Right atrium auricular region (tissue), 2 donors: ENCODE measurements around the gene GTF2H1. TPM values are rescaled to one million over a fixed set of nuclear protein-coding genes. Genes with fewer than 3 reads are reported as not detected.

Experiments used
- DNase-seq: peaks from one replicate; pipeline ENCODE4 v3.0.0-alpha.2; 2019; ENCODE audit warnings: low spot score
- H3K27ac ChIP-seq, 2 donors: fragments of 200-600 bp; sonication (generic); 1 replicate in 1 of 2; 2 replicates in 1 of 2; pipeline ENCODE4 v1.5.1; 2016 to 2019
- H3K27me3 ChIP-seq, 2 donors: fragments of 200-600 bp; sonication (generic); one replicate each; pipeline versions ENCODE4 v1.5.1 to v1.6.0; 2017 to 2019
- H3K36me3 ChIP-seq: fragments of 200-600 bp; sonication (generic); one replicate; pipeline ENCODE4 v1.5.1; 2016
- H3K4me1 ChIP-seq, 2 donors: fragments of 200-600 bp; sonication (generic); one replicate each; pipeline versions ENCODE4 v1.5.1 to v1.6.0; 2017 to 2019
- H3K4me3 ChIP-seq, 2 donors: fragments of 200-600 bp; sonication (generic); 1 replicate in 1 of 2; 2 replicates in 1 of 2; pipeline ENCODE4 v1.5.1; 2017 to 2019; ENCODE audit warnings: mild to moderate bottlenecking in 1 of 2, moderate library complexity in 1 of 2
- H3K9me3 ChIP-seq, 2 donors: fragments of 200-600 bp; sonication (generic); one replicate each; pipeline ENCODE4 v1.5.1; 2019
- CTCF ChIP-seq, 2 donors: fragments of 200-600 bp; sonication (generic); IDR thresholded peaks; one replicate each; pipeline ENCODE4 v1.5.1; 2019; ENCODE audit warnings: antibody characterized with exemption in 2 of 2
- total RNA-seq, 2 donors: library from RNA; depleted of rRNA; stranded (reverse); fragments of >200 nt; gene quantifications; one replicate each; pipeline ENCODE4 v1.1.0, GENCODE V29; 2016

Gene GTF2H1
- 10 to 100 TPM; 19.5 to 23.8 TPM for total RNA-seq

GRCh38 chr11:18321969-18322711, at the start of gene GTF2H1, which contains the start of gene HPS5:
Gene GTF2H1 (plus strand): TSS chr11:18322567. CDS start chr11:18333075, 10,508 bp downstream.
Gene HPS5 (minus strand): TSS chr11:18322140. CDS start chr11:18317858, 4,282 bp downstream.
- Histone ChIP-seq H3K36me3 (no peaks in the 10 kb centered on the region), H3K4me1 (peaks cover 0 to 45% of the 10 kb centered on the region in 2 donors), H3K4me3 (peak within 1 kb of the TSS; percentile 68 to 79), H3K27ac (peak within 1 kb of the TSS; percentile 94 to 98), H3K9me3 (no peaks in the 10 kb centered on the region), H3K27me3 (no peaks in the 10 kb centered on the region)
- TF ChIP-seq CTCF (IDR thresholded peaks at IDR 0.05): no peak
- DNase-seq: peak; percentile 96

GRCh38 chr11:18277565-18278271, 44.6 kb upstream of the GTF2H1 start:
- H3K27ac ChIP-seq: no peak overlapping the region
- no peak for DNase-seq
- no peaks in the 10 kb centered on the region for H3K27me3 ChIP-seq
- TF ChIP-seq CTCF (IDR thresholded peaks at IDR 0.05): no peak
- H3K4me1 ChIP-seq: no peaks in the 10 kb centered on the region
- H3K9me3 ChIP-seq: no peaks in the 10 kb centered on the region
- H3K36me3 ChIP-seq: peaks cover 38% of the 10 kb centered on the region
- no peak overlapping the region for H3K4me3 ChIP-seq

GRCh38 chr11:18280438-18281045, 41.8 kb upstream of the GTF2H1 start:
- Histone ChIP-seq H3K4me3 (no peak overlapping the region), H3K27ac (no peak overlapping the region), H3K9me3 (no peaks in the 10 kb centered on the region), H3K36me3 (peaks cover 62% of the 10 kb centered on the region), H3K27me3 (no peaks in the 10 kb centered on the region), H3K4me1 (no peaks in the 10 kb centered on the region)
- DNase-seq: no peak
- TF ChIP-seq CTCF (IDR thresholded peaks at IDR 0.05): no peak

- no peak for DNase-seq
- no peak for TF ChIP-seq CTCF (IDR thresholded peaks at IDR 0.05)
- Histone ChIP-seq H3K4me1 (no peaks in the 10 kb centered on the region), H3K36me3 (peaks cover 83% of the 10 kb centered on the region), H3K27me3 (no peaks in the 10 kb centered on the region), H3K27ac (no peak overlapping the region), H3K4me3 (no peak overlapping the region), H3K9me3 (no peaks in the 10 kb centered on the region)
Measured at GRCh38 chr11:18282626-18283025, 39.7 kb upstream of the GTF2H1 start.

GRCh38 chr11:18285841-18286240, 36.5 kb upstream of the GTF2H1 start:
- H3K27ac ChIP-seq: no peak overlapping the region
- no peaks in the 10 kb centered on the region for H3K27me3 ChIP-seq
- no peak overlapping the region for H3K4me3 ChIP-seq
- H3K9me3 ChIP-seq: no peaks in the 10 kb centered on the region
- no peaks in the 10 kb centered on the region for H3K4me1 ChIP-seq
- peaks cover 75% of the 10 kb centered on the region for H3K36me3 ChIP-seq
- TF ChIP-seq CTCF (IDR thresholded peaks at IDR 0.05): no peak
- DNase-seq: no peak
